HepG2 (cell line): ENCODE data around the gene PEPD. TPM values are rescaled to one million over a fixed set of nuclear protein-coding genes. Genes with fewer than 3 reads are reported as not detected.

Source experiments
- ATAC-seq: fragments of 200-7000 bp; cut with Tn5 transposase; 3 replicates; pipeline ENCODE4 v1.9.1; 2020; ENCODE audit warnings: mild to moderate bottlenecking, moderate library complexity
- BruUV-seq: library from RNA; stranded (reverse); fragments of 400-500 nt; replicated peaks from 2 replicates; lab custom pipeline; 2021; lab: Mats Ljungman, UMichigan
- CTCF ChIA-PET: fragments of 300-600 bp; formaldehyde crosslinking; extraction: SDS; loops from one replicate; lab custom pipeline; 2021; ENCODE audit warnings: low total read pairs, inconsistent platforms, low intra/inter-chr PET ratio; lab: Yijun Ruan, JAX
- POLR2A ChIA-PET: fragments of 350-600 bp; sonication (Branson Sonifier 250); formaldehyde crosslinking; loops from one replicate; lab custom pipeline; 2020; ENCODE audit warnings: antibody characterized with exemption, inconsistent platforms; lab: Yijun Ruan, JAX
- DNase-seq: peaks from one replicate; pipeline ENCODE4 v3.0.0-alpha.2; 2015; ENCODE audit warnings: low spot score
- FAIRE-seq: peaks from 3 replicates; lab custom pipeline; 2011; peaks lifted over from hg19 to GRCh38; lab: Jason Lieb, UNC
- H2AFZ ChIP-seq: one replicate; pipeline ENCODE4 v1.6.1; 2011; ENCODE audit warnings: low read length, inconsistent platforms
- H3K27ac ChIP-seq: fragments of 300-600 bp; 3 replicates; pipeline ENCODE4 v1.8.0; 2011; ENCODE audit warnings: mixed run types, mild to moderate bottlenecking, mixed read lengths, low read length, inconsistent platforms; ENCODE audit not compliant: insufficient read depth; ENCODE audit errors: extremely low read length
- H3K27me3 ChIP-seq, 2 experiments: fragments of 200-600 bp in 1 of 2; 2 replicates in 1 of 2; 3 replicates in 1 of 2; pipeline versions ENCODE4 v1.6.0 to v1.8.0; 2011; ENCODE audit warnings: low read length in 2 of 2, mild to moderate bottlenecking in 2 of 2, moderate library complexity in 2 of 2, inconsistent platforms in 1 of 2; ENCODE audit not compliant: insufficient read depth in 2 of 2, control insufficient read depth in 1 of 2
- H3K36me3 ChIP-seq, 2 experiments: fragments of 200-600 bp in 1 of 2; replicated peaks in 1 of 2; 2 replicates in 1 of 2; 3 replicates in 1 of 2; pipeline versions ENCODE4 v1.5.1 to v1.8.0; 2011; ENCODE audit warnings: low read length in 2 of 2, inconsistent platforms in 1 of 2; ENCODE audit not compliant: insufficient read depth in 2 of 2, control insufficient read depth in 1 of 2
- H3K4me1 ChIP-seq: 2 replicates; pipeline ENCODE4 v1.5.1; 2012; ENCODE audit warnings: low read length, inconsistent platforms; ENCODE audit not compliant: insufficient read depth
- H3K4me2 ChIP-seq: 2 replicates; pipeline ENCODE4 v1.6.0; 2011; ENCODE audit warnings: low read depth, low read length, inconsistent platforms
- H3K4me3 ChIP-seq, 3 experiments: fragments of 200-600 bp in 1 of 3; sonication (generic), shearing (Covaris generic) in 1 of 3; replicated peaks in 1 of 3; 2 replicates each; pipeline ENCODE4 v1.5.1; 2011 to 2016; ENCODE audit warnings: low read length in 3 of 3, inconsistent platforms in 2 of 3, low read depth in 2 of 3, mild to moderate bottlenecking in 2 of 3, control low read depth in 1 of 3, mixed read lengths in 1 of 3; ENCODE audit not compliant: insufficient read depth in 1 of 3
- H3K79me2 ChIP-seq: one replicate; pipeline ENCODE4 v1.6.1; 2011; ENCODE audit warnings: low read length, inconsistent platforms; ENCODE audit not compliant: insufficient read depth
- H3K9ac ChIP-seq: 2 replicates; pipeline ENCODE4 v1.6.0; 2011; ENCODE audit warnings: mild to moderate bottlenecking, low read depth, low read length, inconsistent platforms; ENCODE audit not compliant: insufficient read depth
- H3K9me3 ChIP-seq: 2 replicates; pipeline ENCODE4 v1.5.1; 2012; ENCODE audit warnings: mild to moderate bottlenecking, low read length
- H4K20me1 ChIP-seq: 2 replicates; pipeline ENCODE4 v1.6.0; 2011; ENCODE audit warnings: inconsistent platforms, mild to moderate bottlenecking, low read length, moderate library complexity; ENCODE audit not compliant: insufficient read depth
- CCAR2 ChIP-seq: fragments of 200-400 bp; formaldehyde crosslinking; optimal IDR thresholded peaks from 2 replicates; pipeline ENCODE3; 2018; ENCODE audit warnings: low read depth, mild to moderate bottlenecking, low read length, moderate library complexity
- GPN1 ChIP-seq: sonication (generic); formaldehyde crosslinking; IDR thresholded peaks from 2 replicates; pipeline ENCODE4 v1.5.1; 2020; ENCODE audit warnings: missing genetic modification reagents, borderline replicate concordance
- KAT2B ChIP-seq: fragments of 150-350 bp; IDR thresholded peaks from 2 replicates; pipeline ENCODE4 v1.6.1; 2014; ENCODE audit warnings: low read depth, low read length, borderline replicate concordance
- KMT2B ChIP-seq: IDR thresholded peaks from 2 replicates; pipeline ENCODE4 v1.6.1; 2016; ENCODE audit warnings: missing genetic modification reagents, missing compliant biosample characterization
- PHF21A ChIP-seq: sonication (generic); formaldehyde crosslinking; IDR thresholded peaks from 2 replicates; pipeline ENCODE4 v1.5.0; 2020; ENCODE audit warnings: mild to moderate bottlenecking, missing genetic modification reagents
- SMYD3 ChIP-seq: sonication (generic); formaldehyde crosslinking; IDR thresholded peaks from 2 replicates; pipeline ENCODE4 v1.8.1; 2023; ENCODE audit warnings: mild to moderate bottlenecking, missing genetic modification reagents
- SSRP1 ChIP-seq: IDR thresholded peaks from 2 replicates; pipeline ENCODE4 v1.6.1; 2016; ENCODE audit warnings: control low read depth
- TAF1 ChIP-seq: sonication (generic); formaldehyde crosslinking; IDR thresholded peaks from 2 replicates; pipeline ENCODE4 v1.4.0; 2020; ENCODE audit warnings: missing genetic modification reagents
- TEAD3 ChIP-seq: optimal IDR thresholded peaks from 2 replicates; pipeline ENCODE3; 2016; ENCODE audit warnings: borderline replicate concordance
- TRIM24 ChIP-seq: sonication (generic); formaldehyde crosslinking; IDR thresholded peaks from 2 replicates; pipeline ENCODE4 v1.8.0; 2022; ENCODE audit warnings: mild to moderate bottlenecking, missing genetic modification reagents
- ZBTB33 ChIP-seq: sonication (generic); formaldehyde crosslinking; IDR thresholded peaks from 2 replicates; pipeline ENCODE4 v1.4.0; 2020; ENCODE audit warnings: missing genetic modification reagents
- ZNF256 ChIP-seq: sonication (generic); formaldehyde crosslinking; conservative IDR thresholded peaks from 2 replicates; pipeline ENCODE4 v1.4.0; 2020; ENCODE audit warnings: missing genetic modification reagents
- ZNF501 ChIP-seq: sonication (generic); formaldehyde crosslinking; IDR thresholded peaks from 2 replicates; pipeline ENCODE4 v1.5.1; 2020; ENCODE audit warnings: mild to moderate bottlenecking, moderate library complexity, missing genetic modification reagents
- ZNF557 ChIP-seq: sonication (generic); formaldehyde crosslinking; IDR thresholded peaks from 2 replicates; pipeline ENCODE4 v1.4.0; 2020; ENCODE audit warnings: missing genetic modification reagents
- ZNF639 ChIP-seq: conservative IDR thresholded peaks from 2 replicates; pipeline ENCODE4 v1.6.1; 2018; ENCODE audit warnings: missing genetic modification reagents
- WGBS: methylation state at CpG from one replicate; pipeline ENCODE4 v1.1.6; 2017; ENCODE audit warnings: low lambda C conversion rate; 5-methylcytosine and 5-hydroxymethylcytosine counted together
- in situ Hi-C: cut with HindIII; loops from 2 replicates; pipeline ENCODE4 v1.10.0; 2017; ENCODE audit warnings: low pct_unique_long_range_greater_than_20kb; ENCODE audit not compliant: extremely low pct_ligation_motif_present
- intact Hi-C: fragments of 100-400 bp; cut with micrococcal nuclease; formaldehyde crosslinking; loops from one replicate; pipeline ENCODE4 v1.10.0; 2022; ENCODE audit not compliant: unreplicated experiment
- polyA plus RNA-seq, 8 experiments: library from polyadenylated mRNA; depleted of rRNA in 3 of 8; stranded (reverse) in 7 of 8; unstranded in 1 of 8; fragments of >200 nt; fragmentation: Illumina TruSeq in 4 of 8; extraction: Trizol in 4 of 8; gene quantifications; 2 replicates each; pipeline versions ENCODE4 v1.2.1 to v1.2.3, GENCODE V29; 2011 to 2016; ENCODE audit warnings: low read depth in 4 of 8, missing spikeins in 1 of 8, mixed read lengths in 1 of 8; ENCODE audit not compliant: insufficient read depth in 1 of 8
- total RNA-seq, 5 experiments: library from RNA; depleted of rRNA; stranded (reverse); fragments of >200 nt; fragmentation: Illumina TruSeq; extraction: Trizol; gene quantifications; 2 replicates each; pipeline ENCODE4 v1.2.3, GENCODE V29; 2016; ENCODE audit warnings: low read depth in 1 of 5

Gene PEPD
- total and polyA plus RNA-seq, 2 of the 13 experiments (the other 11 are each of a cell fraction or from before 2014, with no cell fraction given), result 60.7 to 75.1 TPM

DNA sequence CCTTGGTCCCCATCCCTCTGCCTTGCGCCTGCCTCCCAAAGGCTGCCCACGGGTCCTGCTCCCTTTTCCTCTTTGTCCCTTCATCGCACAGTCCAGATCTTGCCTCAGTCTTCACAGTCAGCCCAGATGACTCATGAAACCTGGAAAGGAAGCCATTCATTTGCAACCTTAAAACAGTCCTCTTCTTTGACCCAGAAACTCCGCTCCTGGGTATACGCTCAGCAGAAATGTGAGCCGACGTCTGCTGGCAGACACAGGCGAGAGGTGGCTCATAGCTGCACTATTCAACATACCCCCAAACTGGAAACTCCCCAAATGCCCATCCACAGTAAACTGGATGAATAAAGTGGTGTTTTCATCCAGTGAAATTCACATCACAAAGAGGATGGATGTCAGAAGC lies 13.6 kb upstream of the PEPD start:
- Histone ChIP-seq H2AFZ (no peak overlapping the region), H3K79me2 (no peaks in the 10 kb centered on the region), H3K36me3 (no peaks in the 10 kb centered on the region), H3K27me3 (peaks cover 2 to 28% of the 10 kb centered on the region in 2 experiments; a peak in 4 of 5 replicates), H3K4me1 (no peaks in the 10 kb centered on the region), H4K20me1 (no peaks in the 10 kb centered on the region), H3K9me3 (no peaks in the 10 kb centered on the region), H3K27ac (no peak overlapping the region), H3K4me2 (no peak overlapping the region), H3K9ac (no peak overlapping the region), H3K4me3 (no peak overlapping the region)
- FAIRE-seq (no peak), ATAC-seq (no peak), DNase-seq (no peak)
- no TSS peak for BruUV-seq
- POLR2A ChIA-PET, result no interaction called here
- 20% methylated on average over 7 of the region's 8 CpGs for WGBS
- in situ Hi-C loops, result no loop called here
- no peak for TF ChIP-seq SSRP1
- TF ChIP-seq ZNF639 (CRISPR knock-in tag), result no peak
- intact Hi-C loops, result no loop called here
- CTCF ChIA-PET, result no interaction called here

DNA sequence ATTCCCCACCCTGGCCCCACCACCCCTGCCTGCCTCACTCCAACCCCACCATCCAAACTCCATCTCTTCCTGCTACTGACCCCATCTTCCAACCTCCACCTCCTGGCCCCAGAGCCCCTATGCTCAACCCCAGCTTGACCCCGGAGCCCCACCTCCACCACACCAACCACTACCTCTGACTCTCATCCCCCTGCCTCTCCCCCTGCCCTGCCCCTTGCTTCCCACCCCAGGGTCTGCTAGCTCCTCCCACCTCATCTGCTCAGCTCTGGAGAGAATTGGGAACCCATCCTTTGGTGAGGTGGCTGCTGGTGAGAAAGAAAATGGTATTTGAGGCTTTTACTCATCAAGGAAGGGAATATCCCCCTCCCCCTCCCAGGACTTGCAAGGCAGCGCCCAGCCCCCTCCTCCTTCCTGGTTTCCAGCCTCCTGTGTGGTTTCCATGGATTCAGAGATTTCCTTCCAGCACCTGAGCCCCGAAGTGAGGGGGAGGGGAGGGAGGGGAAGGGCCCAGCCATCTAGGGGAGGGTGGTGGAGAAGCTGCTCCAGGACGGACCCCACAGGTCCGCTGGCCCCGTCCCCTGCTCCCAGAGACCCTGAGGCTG lies 11.4 kb upstream of the PEPD start:
- ATAC-seq (no peak), DNase-seq (no peak), FAIRE-seq (no peak)
- Histone ChIP-seq H3K79me2 (no peaks in the 10 kb centered on the region), H2AFZ (no peak overlapping the region), H3K4me1 (no peaks in the 10 kb centered on the region), H3K27me3 (peaks cover 1 to 30% of the 10 kb centered on the region in 2 experiments; a peak in 4 of 5 replicates), H3K36me3 (no peaks in the 10 kb centered on the region), H3K9me3 (no peaks in the 10 kb centered on the region), H3K4me3 (no peak overlapping the region), H3K27ac (no peak overlapping the region), H3K4me2 (no peak overlapping the region), H4K20me1 (no peaks in the 10 kb centered on the region), H3K9ac (no peak overlapping the region)
- CTCF ChIA-PET, result no interaction called here
- in situ Hi-C loops (no loop called here), intact Hi-C loops (no loop called here)
- TF ChIP-seq KMT2B (CRISPR knock-in tag), result no peak
- no peak for TF ChIP-seq ZNF256 (CRISPR knock-in tag)
- no peak for TF ChIP-seq KAT2B
- TF ChIP-seq TEAD3, result no peak
- TF ChIP-seq GPN1 (CRISPR knock-in tag), result no peak
- no peak for TF ChIP-seq CCAR2
- no peak for TF ChIP-seq TRIM24
- no peak for TF ChIP-seq SMYD3 (CRISPR knock-in tag)
- no peak for TF ChIP-seq TAF1 (CRISPR knock-in tag)
- TF ChIP-seq ZNF501, result no peak
- TF ChIP-seq PHF21A (CRISPR knock-in tag), result no peak
- no peak for TF ChIP-seq ZBTB33 (CRISPR knock-in tag)
- no peak for TF ChIP-seq ZNF557 (CRISPR knock-in tag)
- POLR2A ChIA-PET, result interaction anchor here (1.1 kb wide), 1 partner anchor 11 kb away, joined by 3 read pairs; the partner anchor contains the start of gene PEPD
- no TSS peak for BruUV-seq
- WGBS, result 2% methylated on average over 6 of the region's 6 CpGs
